Stimulated activated CD4-positive, alpha-beta T cell treated with anti-CD3 and anti-CD28 coated beads, TNF-alpha, amount 100 ng/mL, for 1 hour (primary cell): ENCODE data around the gene TOX4.
"Not testable (repeated sequence)": the region's sequence is repeated elsewhere in the genome, so short reads cannot be mapped to it uniquely, and the experiment has no call there.

Source experiments
- DNase-seq, 3 donors: peaks; one replicate each; pipeline ENCODE4 v3.0.0-alpha.2; 2020; ENCODE audit warnings: low read depth in 3 of 3, low spot score in 1 of 3

TOX4 gene

DNA sequence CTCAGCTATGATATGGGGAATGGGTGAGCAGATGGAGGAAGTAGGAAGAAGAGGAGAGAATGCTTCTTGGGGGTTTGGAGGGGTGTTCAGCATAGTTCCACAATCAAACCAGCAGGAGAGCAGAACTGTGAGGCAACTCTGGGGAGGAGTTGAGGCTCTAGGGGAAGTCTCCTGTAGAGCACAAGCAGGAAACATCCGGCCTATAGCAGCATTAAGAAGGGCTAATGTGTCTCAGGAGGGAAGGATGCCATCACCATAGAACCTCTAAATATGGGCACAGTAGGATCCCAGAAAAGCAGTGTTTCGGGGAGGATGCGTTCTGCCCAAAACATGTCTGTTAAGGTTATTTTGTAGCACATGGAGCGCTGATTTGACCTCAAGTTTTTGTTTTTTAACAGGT is 57.6 kb downstream of the TOX4 start:
- no peak for DNase-seq

DNA sequence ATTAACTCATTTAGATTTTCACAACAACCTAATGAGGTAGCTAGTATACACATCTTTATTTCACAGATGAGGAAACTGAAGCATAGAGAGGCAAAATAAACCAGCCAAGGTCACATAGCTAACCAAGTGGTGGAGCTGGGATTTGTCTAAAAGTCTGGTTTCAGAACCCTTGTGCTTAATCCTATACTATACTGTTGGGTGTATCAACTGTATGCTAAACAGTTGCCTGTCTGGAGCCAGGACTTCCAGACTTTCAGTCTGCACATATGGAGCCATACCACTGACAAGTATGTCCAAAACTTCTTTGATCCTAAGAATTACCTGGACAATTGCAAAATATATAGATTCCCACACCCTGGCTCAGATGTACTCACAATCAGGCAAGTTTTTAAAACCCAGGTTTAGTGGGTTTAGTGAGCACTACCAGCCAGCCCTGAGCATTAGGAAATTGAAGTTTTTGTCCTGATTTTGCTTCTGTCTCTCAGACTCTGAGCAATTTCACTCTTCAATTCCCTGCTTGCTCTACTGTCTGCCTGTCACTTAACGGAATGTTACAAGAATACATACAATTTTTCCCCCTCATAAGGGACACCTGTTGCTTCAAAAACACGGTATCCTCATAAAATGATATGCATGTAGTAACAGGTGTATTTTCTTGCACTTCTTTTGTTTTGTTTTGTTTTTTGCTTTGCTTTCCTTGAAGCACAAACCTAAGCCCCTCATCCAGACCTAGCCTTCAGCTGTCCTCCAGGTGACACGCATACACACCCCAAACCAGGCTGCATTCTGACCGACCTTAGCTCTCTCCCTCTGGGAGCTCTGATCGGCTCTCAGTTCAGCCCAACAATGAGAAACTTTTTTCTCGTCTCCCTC is 58.8 kb downstream of the TOX4 start:
- no peak for DNase-seq

DNA sequence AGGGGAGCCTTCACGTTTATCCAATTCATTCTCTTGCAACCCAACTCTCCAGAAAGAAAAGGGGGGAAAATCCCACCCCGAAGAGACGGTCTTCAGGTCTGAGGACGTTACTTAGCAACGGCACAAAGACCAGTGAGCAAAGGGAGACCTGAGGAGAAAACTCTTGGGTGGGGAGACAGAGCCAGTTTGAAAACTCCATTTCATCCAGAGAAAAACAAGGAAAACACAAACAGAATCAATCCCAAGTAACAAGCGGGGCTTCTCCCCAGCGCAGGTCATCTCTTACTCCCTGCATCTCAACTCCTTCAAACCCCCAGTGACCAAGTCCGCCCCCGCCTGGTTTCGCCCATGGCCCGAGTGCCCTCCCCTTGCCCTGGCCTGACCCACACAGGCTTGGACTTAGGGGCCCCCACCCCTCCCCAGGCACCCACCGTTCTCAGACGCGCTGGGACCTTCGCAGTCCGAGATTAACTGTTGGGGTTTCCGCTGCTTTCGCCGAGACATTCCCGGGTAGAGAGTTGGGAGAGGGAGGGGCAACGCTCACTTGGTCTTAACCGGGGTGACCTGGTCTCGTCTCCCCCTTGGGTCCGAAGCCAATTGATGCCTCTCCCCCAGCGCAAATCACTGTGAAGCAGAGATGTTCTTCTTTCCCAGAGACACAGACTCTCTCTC is 59.6 kb downstream of the TOX4 start:
- no peak for DNase-seq

DNA sequence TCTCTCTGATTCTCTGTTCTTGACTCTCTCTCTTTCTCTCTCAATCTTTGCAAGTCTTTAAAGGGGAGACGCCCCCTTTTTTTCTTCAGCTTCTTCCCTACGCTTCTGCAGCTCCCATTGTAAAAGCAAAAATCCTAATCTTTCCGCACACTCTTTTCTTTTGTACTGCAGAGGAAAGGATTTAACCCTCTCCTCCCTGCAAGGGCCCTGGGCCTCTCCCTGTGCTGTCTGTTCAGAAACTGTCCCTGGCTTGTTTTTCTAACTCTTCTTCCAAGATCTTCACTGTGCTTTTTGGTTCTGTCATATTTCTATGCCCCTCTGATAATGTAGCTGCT is 60.1 kb downstream of the TOX4 start:
- DNase-seq = no peak

DNA sequence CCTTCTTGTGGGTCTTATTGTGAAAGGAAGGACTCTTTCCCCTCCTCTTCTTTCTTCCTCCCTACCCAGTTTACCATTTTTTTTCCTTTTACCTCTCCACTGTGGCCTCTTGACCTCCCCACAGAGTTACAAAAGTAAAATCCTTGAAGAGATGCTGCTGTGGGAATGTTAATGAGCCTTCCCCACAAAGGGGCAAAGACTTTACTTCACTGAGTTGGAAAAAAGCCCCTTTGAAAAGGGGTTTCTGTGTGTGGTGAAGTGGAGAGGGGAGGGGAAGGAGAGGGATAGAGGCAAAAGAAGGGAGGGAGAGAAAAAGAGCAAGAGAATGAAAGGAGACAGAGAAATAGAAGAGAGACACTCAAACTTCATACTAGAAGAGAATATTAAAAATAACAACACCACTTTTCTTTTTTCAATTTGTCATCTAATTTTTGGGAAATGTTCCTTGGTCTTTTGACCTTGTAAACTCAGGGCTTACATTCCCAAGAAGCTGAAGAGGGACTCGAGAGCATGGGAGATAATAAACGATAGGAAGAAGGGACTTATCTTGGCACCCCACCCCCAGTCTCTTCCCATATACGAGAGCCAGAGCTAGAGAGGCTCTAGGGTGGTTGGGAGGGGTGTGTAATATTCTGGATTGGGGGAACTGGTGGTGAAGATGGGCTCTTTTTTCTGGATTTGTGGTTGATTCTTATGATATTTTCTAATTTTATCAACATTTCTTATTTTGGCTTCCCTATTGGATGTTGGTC is 62.4 kb downstream of the TOX4 start:
- DNase-seq = no peak

DNA sequence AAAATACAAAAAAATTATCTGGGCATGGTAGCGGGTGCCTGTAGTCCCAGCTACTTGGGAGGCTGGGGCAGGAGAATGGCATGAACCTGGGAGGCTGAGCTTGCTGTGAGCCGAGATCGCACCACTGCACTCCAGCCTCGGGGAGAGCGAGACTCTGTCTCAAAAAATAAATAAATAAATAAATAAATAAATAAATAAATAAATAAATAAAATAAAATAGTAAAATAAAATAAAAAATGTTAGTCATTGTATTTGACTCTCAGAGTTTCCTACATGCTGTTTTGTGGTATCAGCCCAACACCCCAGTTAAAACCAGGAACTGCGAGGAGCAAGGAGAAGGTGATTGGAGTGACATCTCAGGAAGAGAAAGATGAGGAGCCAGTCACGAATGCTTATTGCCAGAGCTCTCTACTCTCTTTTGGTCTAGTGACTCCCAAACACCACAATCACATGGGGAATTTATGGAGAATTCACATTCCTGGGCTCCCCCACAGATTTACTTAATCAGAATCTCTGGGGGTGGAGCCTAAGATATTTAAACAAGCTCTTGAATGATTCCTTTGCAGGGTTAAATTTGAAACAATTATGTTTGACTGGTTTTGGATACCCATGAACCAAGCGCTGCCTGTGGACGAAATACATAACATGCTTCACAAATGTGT is 64.5 kb downstream of the TOX4 start:
- DNase-seq = no peak

DNA sequence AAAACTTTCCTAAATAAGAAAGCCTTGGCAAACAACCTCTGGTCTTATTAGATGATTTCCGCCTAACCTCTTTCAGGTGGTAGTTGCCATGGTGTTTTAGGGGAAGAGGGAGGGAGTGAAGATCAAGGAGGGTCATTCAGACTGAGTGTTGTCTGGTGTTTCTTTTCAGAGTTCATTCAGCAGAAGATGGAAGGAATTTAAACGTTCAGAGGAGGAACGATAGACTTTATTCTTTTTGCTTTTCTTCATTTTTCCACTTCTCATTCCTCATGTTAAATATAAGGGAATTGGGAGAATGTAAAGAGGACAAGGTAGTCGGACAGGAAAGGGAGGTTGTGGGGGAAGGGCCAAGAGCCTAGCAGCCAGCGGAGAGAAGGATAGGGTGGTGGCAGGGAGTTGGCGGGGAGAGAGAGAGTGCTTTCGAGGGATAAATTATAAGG is 66.5 kb downstream of the TOX4 start:
- DNase-seq = no peak

DNA sequence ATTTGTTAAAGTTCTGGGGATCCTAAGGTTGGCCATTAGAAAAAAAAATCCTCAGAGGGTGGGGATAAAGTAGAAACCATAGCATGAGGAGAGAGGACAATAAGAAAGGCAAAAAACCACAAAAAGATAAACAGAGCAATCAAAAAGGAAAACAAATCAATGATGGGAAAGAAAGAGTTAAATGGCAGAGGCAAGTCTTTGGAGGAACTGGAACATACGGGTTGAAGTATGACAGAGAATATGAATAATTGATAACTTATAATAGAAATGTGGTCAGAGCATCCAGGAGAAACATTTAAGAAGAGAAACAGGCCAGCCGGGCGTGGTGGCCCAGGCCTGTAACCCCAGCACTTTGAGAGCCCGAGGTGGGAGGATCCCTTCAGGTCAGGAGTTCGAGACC is 67.0 kb downstream of the TOX4 start:
- no peak for DNase-seq

DNA sequence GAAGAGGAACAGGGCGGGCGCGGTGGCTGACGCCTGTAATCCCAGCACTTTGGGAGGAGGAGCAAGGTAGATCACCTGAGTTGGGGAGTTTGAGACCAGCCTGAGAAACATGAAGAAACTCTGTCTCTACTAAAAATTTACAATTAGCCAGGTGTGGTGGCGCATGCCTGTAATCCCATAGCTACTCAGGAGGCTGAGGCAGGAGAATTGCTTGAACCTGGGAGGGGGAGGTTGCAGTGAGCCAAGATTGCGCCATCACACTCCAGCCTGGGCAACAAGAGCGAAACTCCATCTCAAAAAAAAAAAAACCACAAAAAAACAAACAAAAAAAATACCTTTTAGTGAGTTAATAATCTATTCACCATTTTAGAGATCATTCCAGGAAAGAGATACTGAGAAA is 67.6 kb downstream of the TOX4 start:
- DNase-seq = not testable (repeated sequence)
